Measurements from ENCODE around the gene EHMT1.

EHMT1 gene

DNA sequence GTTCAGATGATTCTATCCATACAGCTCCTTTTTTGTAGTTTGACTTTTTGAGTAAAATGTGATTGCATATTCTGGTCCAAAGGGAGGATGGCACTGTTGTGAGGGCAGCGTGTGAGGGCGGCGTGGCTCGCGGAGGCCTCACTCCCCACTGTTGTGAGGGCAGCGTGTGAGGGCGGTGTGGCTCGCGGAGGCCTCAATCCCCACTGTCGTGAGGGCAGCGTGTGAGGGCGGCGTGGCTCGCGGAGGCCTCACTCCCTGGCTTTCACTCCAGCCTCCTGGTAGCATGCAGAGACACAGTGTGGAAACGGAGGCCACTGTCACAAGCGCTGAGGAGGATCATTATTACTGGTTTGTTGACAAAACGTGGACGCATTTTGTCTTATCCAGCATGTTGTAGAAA, 79.0 kb downstream of the EHMT1 start:
- Histone ChIP-seq H3K9me3 (no peaks in the 10 kb centered on the region), H3K27me3 (no peaks in the 10 kb centered on the region), H3K36me3 (0 out of 2 replicates have a peak, but pooled peaks cover 3% of the 10 kb centered on the region), H3K4me1 (peaks cover 2% of the 10 kb centered on the region; the same call in 1 of the 2 replicates), H3K4me3 (ENCODE audit: low read depth, low read length) (no peak overlapping the region)
- DNase-seq: no peak
- TF ChIP-seq, protein P1, sequence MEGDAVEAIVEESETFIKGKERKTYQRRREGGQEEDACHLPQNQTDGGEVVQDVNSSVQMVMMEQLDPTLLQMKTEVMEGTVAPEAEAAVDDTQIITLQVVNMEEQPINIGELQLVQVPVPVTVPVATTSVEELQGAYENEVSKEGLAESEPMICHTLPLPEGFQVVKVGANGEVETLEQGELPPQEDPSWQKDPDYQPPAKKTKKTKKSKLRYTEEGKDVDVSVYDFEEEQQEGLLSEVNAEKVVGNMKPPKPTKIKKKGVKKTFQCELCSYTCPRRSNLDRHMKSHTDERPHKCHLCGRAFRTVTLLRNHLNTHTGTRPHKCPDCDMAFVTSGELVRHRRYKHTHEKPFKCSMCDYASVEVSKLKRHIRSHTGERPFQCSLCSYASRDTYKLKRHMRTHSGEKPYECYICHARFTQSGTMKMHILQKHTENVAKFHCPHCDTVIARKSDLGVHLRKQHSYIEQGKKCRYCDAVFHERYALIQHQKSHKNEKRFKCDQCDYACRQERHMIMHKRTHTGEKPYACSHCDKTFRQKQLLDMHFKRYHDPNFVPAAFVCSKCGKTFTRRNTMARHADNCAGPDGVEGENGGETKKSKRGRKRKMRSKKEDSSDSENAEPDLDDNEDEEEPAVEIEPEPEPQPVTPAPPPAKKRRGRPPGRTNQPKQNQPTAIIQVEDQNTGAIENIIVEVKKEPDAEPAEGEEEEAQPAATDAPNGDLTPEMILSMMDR (IDR thresholded peaks at IDR 0.05; ENCODE audit: low read depth, low read length): no peak

DNA sequence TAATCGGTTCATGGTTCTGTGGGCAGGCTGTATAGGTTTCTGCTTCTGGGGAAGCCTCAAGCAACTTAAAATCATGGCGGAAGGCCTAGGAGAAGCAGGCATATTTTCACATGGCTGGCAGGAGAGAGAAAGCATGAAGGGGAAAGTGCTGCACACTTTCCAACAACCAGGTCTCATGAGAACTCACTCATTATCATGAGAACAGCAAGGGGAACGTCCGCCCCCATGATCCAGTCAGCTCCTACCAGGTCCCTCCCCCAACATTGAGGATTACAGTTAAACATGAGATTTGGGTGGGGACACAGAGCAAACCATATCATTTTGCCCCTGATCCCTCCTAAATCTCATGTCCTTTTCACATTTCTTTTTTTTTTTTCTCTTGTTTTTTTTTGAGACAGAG, 82.1 kb downstream of the EHMT1 start:
- H3K4me3 ChIP-seq (ENCODE audit: low read depth, low read length): no peak overlapping the region
- H3K27me3 ChIP-seq: no peaks in the 10 kb centered on the region
- peaks cover 2% of the 10 kb centered on the region; the same call in 1 of the 2 replicates for H3K4me1 ChIP-seq
- H3K36me3 ChIP-seq: 0 out of 2 replicates have a peak, but pooled peaks cover 3% of the 10 kb centered on the region
- no peak for DNase-seq
- H3K9me3 ChIP-seq: no peaks in the 10 kb centered on the region
- TF ChIP-seq, protein P1 (IDR thresholded peaks at IDR 0.05; ENCODE audit: low read depth, low read length): no peak

DNA sequence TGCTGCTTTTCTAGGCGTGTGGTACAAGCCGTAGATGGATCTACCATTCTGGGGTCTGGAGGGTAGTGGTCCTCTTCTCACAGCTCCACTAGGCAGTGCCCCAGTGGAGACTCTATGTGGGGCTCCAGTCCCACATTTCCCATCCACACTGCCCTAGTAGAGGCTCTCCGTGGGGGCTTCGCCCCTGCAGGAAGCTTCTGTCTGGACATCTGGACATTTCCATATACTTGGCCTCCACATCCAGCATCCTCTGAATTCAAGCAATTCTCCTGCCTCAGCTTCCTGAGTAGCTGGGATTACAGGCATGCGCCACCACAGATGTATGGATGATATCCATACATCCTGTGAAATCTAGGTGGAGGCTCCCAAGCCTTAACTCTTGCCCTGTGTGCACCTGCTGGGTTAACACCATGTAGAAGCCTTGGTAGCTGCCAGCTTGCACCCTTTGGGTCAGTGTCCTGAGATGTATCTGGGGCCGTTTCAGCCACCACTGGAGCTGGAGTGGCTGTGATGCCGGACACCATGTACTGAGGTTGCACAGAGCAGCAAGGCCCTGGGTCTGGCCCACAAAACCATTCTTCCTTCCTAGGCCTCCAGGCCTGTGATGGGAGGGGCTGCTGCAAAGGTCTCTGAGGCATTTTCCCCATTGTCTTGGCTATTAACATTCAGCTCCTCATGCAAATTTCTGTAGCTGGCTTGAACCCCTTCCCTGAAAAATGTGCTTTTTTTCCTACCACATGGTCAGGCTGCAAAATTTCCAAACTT, 84.0 kb downstream of the EHMT1 start:
- TF ChIP-seq, protein P1 (IDR thresholded peaks at IDR 0.05; ENCODE audit: low read depth, low read length): no peak
- Histone ChIP-seq H3K27me3 (no peaks in the 10 kb centered on the region), H3K9me3 (no peaks in the 10 kb centered on the region), H3K4me3 (ENCODE audit: low read depth, low read length) (no peak overlapping the region), H3K4me1 (no peaks in the 10 kb centered on the region), H3K36me3 (0 out of 2 replicates have a peak, but pooled peaks cover 3% of the 10 kb centered on the region)
- no peak for DNase-seq

DNA sequence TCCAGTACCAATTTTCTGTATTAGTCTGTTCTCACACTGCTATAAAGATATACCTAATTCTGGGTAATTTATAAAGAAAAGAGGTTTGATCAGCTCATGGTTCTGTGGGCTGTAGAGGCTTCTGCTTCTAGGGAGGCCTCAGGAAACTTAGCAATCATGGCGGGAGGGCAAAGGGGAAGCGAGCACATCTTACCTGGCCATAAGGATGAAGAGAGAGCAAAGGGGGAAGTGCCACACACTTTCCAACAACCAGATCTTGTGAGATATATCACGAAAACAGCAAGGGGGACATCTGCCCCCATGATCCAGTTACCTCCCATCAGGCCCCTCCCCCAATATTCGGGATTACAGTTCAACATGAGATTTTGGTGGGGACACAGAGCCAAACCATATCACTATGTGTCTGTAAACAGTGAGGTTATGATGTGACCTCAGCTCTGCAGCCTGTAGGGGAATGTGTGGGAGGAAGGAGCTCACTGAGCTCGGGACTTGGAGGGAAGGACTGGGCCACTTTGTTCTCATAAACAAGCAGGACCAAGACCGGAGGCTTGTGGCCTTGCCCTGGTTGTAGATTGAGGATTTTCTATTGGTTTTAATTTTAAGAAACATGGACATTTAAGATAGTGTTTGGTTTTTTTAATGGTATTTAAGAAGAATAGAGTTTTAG, 85.2 kb downstream of the EHMT1 start:
- DNase-seq: no peak
- Histone ChIP-seq H3K27me3 (no peaks in the 10 kb centered on the region), H3K36me3 (0 out of 2 replicates have a peak, but pooled peaks cover 3% of the 10 kb centered on the region), H3K4me1 (no peaks in the 10 kb centered on the region), H3K9me3 (no peaks in the 10 kb centered on the region), H3K4me3 (ENCODE audit: low read depth, low read length) (no peak overlapping the region)
- TF ChIP-seq, protein P1 (IDR thresholded peaks at IDR 0.05; ENCODE audit: low read depth, low read length): no peak

DNA sequence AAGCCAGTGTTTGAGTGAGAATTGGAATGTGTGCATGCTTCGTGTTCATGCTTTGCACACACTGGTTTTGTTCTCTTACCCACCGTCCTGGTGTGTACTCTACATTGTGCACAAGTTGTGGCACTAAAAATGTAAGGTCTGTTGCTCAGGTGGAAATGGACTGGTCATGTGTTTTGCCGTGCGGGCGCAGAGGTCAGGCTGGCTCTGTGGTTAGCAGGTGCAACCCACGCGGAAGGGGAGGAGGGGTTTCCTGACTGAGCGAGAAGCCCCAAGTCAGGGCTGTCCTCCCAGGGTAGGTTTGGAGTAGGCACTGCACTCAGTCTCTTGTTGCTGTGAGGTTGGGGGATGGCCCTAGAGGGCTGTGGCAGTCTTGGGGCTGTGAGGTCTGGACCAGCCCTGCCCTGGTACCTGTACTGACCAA, 86.6 kb downstream of the EHMT1 start:
- H3K4me1 ChIP-seq: no peaks in the 10 kb centered on the region
- H3K36me3 ChIP-seq: 0 out of 2 replicates have a peak, but pooled peaks cover 3% of the 10 kb centered on the region
- no peak overlapping the region for H3K4me3 ChIP-seq (ENCODE audit: low read depth, low read length)
- no peak for DNase-seq
- H3K9me3 ChIP-seq: no peaks in the 10 kb centered on the region
- TF ChIP-seq, protein P1 (IDR thresholded peaks at IDR 0.05; ENCODE audit: low read depth, low read length): no peak
- H3K27me3 ChIP-seq: no peaks in the 10 kb centered on the region

DNA sequence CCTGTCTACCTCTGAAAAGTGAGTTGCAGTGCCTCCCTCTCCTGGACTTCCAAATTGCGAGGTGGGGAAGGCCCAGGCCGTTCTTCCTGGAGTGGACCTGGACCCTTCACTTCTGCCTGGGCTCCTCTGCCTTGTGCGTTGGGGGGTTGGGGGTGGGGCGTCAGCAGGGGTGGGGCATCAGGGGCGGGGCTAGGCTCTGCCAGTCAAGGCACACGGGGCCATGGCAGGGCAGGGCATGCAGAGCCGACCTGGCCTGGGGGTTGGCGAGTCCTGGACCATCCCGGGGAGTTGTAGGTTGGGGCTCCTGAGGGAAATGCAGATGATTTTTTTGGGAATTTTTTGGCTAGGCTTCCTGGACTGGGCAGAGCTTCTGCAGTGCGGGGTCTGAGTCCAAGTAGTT, 87.1 kb downstream of the EHMT1 start:
- H3K36me3 ChIP-seq: peaks cover 6% of the 10 kb centered on the region
- no peaks in the 10 kb centered on the region for H3K4me1 ChIP-seq
- no peaks in the 10 kb centered on the region for H3K27me3 ChIP-seq
- no peak for DNase-seq
- no peaks in the 10 kb centered on the region for H3K9me3 ChIP-seq
- TF ChIP-seq, protein P1 (IDR thresholded peaks at IDR 0.05; ENCODE audit: low read depth, low read length): no peak
- H3K4me3 ChIP-seq (ENCODE audit: low read depth, low read length): no peak overlapping the region

Data from BE2C (cell line).